Lower leg skin (tissue), 4 donors: ENCODE results near the gene BCL11A. TPM values are rescaled to one million over a fixed set of nuclear protein-coding genes. Genes with fewer than 3 reads are reported as not detected.

Experiments
- DNase-seq, 2 donors: peaks; one replicate each; pipeline ENCODE4 v3.0.0-alpha.2; 2019; ENCODE audit warnings: low spot score in 2 of 2
- H3K4me3 ChIP-seq: fragments of 200-600 bp; sonication (generic); 2 replicates; pipeline ENCODE4 v1.5.1; 2017; ENCODE audit warnings: mild to moderate bottlenecking, low read depth; ENCODE audit not compliant: poor library complexity, severe bottlenecking
- POLR2A ChIP-seq, 2 donors: fragments of 450-650 bp; IDR thresholded peaks; one replicate each; pipeline ENCODE4 v1.6.1; 2016 to 2017; ENCODE audit warnings: antibody characterized with exemption in 2 of 2, mild to moderate bottlenecking in 1 of 2, moderate library complexity in 1 of 2
- WGBS, 2 donors: methylation state at CpG; one replicate each; pipeline ENCODE4 v1.1.5; 2018; 5-methylcytosine and 5-hydroxymethylcytosine counted together
- intact Hi-C: fragments of 100-400 bp; cut with DNase I; formaldehyde crosslinking; loops from one replicate; pipeline ENCODE4 v1.15.0; 2023; ENCODE audit warnings: low total_unique reads
- total RNA-seq, 4 donors: library from RNA; depleted of rRNA; stranded (reverse); fragments of >200 nt; gene quantifications; one replicate each; pipeline ENCODE4 v1.1.0, GENCODE V29; 2016
- TF ChIP-seq, protein P1 (sequence below), 3 donors: fragments of 450-650 bp; IDR thresholded peaks; one replicate each; pipeline ENCODE4 v1.5.1; 2016; ENCODE audit warnings: antibody characterized with exemption in 3 of 3, mild to moderate bottlenecking in 3 of 3, moderate library complexity in 2 of 3

Gene BCL11A
- total RNA-seq, 4 donors from 2014 or later, result 62.8 to 94.4 (median 71.5) TPM

DNA sequence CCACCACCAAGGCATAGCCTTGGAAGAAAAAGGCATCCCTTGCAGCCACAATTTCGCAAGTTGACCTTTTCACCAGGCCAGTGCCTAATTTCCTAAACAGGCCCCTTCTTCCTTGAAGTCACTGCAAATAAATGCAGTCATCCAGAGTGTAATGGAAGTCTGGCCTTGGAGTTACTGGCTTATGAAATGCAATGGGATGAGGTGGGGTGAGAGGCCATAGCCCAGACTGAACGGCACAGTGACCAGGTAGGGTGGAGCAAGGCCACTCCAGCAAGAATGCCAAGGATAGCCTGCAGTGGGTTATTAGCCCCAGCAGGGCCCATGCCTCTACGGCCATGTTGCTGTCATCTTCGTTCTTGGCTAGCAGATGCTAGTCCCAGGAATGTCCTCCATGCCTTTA, 68.4 kb downstream of the BCL11A start:
- 76 to 93% methylated on average over 4 of the region's 4 CpGs for WGBS, 2 donors
- no peak overlapping the region for H3K4me3 ChIP-seq
- DNase-seq, result no peak
- intact Hi-C loops, result no loop called here
- TF ChIP-seq, protein P1, sequence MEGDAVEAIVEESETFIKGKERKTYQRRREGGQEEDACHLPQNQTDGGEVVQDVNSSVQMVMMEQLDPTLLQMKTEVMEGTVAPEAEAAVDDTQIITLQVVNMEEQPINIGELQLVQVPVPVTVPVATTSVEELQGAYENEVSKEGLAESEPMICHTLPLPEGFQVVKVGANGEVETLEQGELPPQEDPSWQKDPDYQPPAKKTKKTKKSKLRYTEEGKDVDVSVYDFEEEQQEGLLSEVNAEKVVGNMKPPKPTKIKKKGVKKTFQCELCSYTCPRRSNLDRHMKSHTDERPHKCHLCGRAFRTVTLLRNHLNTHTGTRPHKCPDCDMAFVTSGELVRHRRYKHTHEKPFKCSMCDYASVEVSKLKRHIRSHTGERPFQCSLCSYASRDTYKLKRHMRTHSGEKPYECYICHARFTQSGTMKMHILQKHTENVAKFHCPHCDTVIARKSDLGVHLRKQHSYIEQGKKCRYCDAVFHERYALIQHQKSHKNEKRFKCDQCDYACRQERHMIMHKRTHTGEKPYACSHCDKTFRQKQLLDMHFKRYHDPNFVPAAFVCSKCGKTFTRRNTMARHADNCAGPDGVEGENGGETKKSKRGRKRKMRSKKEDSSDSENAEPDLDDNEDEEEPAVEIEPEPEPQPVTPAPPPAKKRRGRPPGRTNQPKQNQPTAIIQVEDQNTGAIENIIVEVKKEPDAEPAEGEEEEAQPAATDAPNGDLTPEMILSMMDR (IDR thresholded peaks at IDR 0.05), result no peak
- no peak for TF ChIP-seq POLR2A (IDR thresholded peaks at IDR 0.05)

DNA sequence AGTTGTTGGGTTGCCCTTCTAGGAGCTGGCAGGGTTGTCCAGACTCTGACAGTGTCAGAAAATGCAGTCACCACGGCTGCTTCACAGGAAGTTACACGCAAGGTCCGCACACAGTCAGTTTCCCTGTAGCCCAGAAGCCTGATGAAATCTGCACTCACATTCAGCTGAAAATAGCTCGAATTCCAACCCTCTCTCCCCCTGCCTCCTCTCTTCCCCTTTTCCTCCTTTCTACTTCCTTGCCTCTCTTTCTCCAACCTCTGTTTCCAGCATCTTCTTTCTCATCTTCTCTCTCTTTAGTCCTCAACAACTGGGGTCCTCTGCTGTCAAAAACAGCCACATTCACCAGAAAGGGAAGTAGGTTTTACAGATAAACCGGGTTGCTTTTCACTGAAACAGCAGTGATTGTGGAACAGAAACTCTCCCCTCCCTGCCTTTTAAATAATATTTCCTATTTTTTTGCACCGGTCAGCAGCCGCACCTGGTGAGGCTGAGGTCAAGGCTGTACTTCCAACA, 69.3 kb downstream of the BCL11A start:
- 54 to 62% methylated on average over 7 of the region's 7 CpGs for WGBS, 2 donors
- intact Hi-C loops, result no loop called here
- no peak overlapping the region for H3K4me3 ChIP-seq
- TF ChIP-seq, protein P1 (IDR thresholded peaks at IDR 0.05), result no peak
- TF ChIP-seq POLR2A (IDR thresholded peaks at IDR 0.05), result no peak
- DNase-seq, result no peak

DNA sequence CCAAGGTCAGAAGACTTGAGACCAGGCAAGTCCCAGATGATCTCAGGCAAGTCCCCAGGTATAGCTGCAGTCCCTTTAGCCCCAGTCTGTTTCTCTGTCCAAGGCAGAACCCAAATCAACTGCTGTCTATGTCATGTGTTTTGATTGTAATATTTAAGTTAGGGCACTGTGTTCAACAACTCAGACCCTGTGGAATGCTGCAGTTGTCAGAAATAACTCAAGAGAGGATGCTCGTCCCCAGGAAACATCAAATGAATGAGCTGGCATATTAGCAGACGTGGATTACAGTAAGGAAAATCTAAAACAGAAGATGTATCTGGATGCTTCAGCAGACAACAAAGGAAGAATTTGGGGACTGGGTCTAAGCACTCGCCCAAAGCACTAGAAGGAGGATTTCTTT, 70.1 kb downstream of the BCL11A start:
- no peak overlapping the region for H3K4me3 ChIP-seq
- DNase-seq, result no peak
- intact Hi-C loops, result no loop called here
- TF ChIP-seq, protein P1 (IDR thresholded peaks at IDR 0.05), result no peak
- TF ChIP-seq POLR2A (IDR thresholded peaks at IDR 0.05), result no peak
- WGBS, 2 donors, result 37 to 46% methylated on average over 3 of the region's 3 CpGs

DNA sequence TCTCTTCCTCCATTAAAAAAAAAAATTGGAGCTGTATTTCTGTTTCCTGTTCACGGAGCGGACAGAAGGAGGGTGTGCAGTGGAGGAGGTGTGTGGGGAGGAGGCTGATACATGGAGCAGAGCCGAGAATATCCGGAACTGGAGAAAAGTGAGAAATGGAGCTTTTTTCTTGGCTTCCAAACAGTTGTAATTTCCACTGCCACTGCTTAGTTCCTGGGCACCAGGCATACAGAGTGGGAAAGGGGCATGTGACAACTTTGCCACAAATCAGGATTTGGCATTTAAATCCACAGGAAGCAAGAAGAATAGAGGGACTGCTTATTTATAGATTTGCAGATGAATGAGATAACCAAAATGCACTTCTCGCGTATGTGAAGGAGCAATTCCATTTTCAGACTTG, 71.2 kb downstream of the BCL11A start:
- intact Hi-C loops, result no loop called here
- no peak overlapping the region for H3K4me3 ChIP-seq
- 31 to 36% methylated on average over 6 of the region's 6 CpGs for WGBS, 2 donors
- no peak for DNase-seq
- TF ChIP-seq, protein P1 (IDR thresholded peaks at IDR 0.05), result no peak
- TF ChIP-seq POLR2A (IDR thresholded peaks at IDR 0.05), result no peak

DNA sequence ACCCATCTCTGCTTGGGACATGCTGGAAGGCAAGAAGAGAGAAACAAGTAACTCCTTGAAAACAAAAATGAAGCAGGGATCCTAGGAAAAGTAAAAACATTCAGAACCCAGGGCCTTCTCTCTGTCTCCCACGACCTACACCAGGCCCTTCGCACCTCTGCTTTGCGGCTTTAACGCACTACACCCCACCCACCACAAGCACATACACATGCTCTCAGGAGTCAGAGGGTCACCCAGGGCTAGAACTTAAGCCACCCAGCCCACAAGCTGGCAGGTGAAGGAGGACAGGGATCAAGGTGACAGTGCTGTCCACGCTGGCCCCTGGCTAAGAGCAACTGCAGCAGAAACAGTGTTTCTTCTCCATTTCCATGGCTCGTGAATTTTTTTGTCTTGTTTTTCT, 72.2 kb downstream of the BCL11A start:
- intact Hi-C loops, result no loop called here
- 74% methylated on average over 6 of the region's 6 CpGs for WGBS, 2 donors
- no peak overlapping the region for H3K4me3 ChIP-seq
- TF ChIP-seq POLR2A (IDR thresholded peaks at IDR 0.05), result no peak
- TF ChIP-seq, protein P1 (IDR thresholded peaks at IDR 0.05), result no peak
- DNase-seq, result no peak

DNA sequence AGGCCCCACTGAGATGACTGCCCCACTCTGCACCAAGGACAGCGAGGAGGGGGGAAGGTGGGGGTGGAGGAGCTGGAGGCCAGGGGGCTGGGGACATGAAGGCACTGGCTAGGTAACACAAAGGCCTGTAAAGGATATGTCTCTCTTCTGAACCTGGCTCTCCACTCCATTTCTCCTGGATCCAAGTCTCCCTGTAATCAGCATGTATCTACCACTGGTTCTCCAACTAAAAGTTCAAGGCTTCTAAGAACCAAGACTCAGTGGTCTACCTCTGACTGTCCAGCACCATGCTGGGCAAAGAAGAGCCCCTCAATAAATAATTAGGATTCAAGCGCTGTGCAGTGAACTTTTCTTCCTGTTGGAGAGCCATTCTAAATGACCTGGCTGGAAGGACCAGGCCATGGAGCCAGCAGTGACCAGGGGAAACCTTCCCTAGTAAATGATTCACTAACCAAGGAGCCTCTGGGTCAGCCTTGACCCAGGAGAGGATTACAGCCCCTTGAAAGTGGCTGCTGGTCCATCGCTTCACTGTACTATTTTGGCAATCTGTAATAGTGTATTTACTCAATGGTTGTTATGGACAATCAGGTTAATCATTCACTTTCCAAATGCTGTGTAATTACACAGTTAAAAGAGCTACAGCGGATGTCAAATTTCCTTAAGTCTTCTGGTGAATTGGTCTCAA, 73.2 kb downstream of the BCL11A start:
- TF ChIP-seq POLR2A (IDR thresholded peaks at IDR 0.05), result no peak
- TF ChIP-seq, protein P1 (IDR thresholded peaks at IDR 0.05), result no peak
- 76 to 85% methylated on average over 4 of the region's 4 CpGs for WGBS, 2 donors
- DNase-seq, result no peak
- no peak overlapping the region for H3K4me3 ChIP-seq
- intact Hi-C loops, result no loop called here
